ENCODE results near the gene AKR7A2.
A peak's percentile ranks its signal among the peaks of the same experiment; 100 is the strongest.
"Not testable (repeated sequence)": the region's sequence is repeated elsewhere in the genome, so short reads cannot be mapped to it uniquely, and the experiment has no call there.

AKR7A2 gene

GRCh38 chr1:19324665-19324990 is 12.7 kb upstream of the AKR7A2 start:
- no peak for DNase-seq

- no peak for DNase-seq
Measured at GRCh38 chr1:19323987-19324664, 12.2 kb upstream of the AKR7A2 start.

GRCh38 chr1:19322481-19322880 is 10.5 kb upstream of the AKR7A2 start:
- DNase-seq, result no peak

GRCh38 chr1:19321071-19321470 is 9.1 kb upstream of the AKR7A2 start:
- DNase-seq, result no peak

- no peak for DNase-seq
Measured at GRCh38 chr1:19319196-19319595, 7.3 kb upstream of the AKR7A2 start.

- DNase-seq, result no peak
Measured at GRCh38 chr1:19317126-19317910, 5.4 kb upstream of the AKR7A2 start.

GRCh38 chr1:19315378-19316198 is 3.6 kb upstream of the AKR7A2 start:
- no peak for DNase-seq

GRCh38 chr1:19313961-19314882 is 2.3 kb upstream of the AKR7A2 start:
- DNase-seq, result no peak

GRCh38 chr1:19313636-19313959 is 1.7 kb upstream of the AKR7A2 start:
- DNase-seq, result no peak

- DNase-seq, result no peak
Measured at GRCh38 chr1:19312782-19313635, 1.1 kb upstream of the AKR7A2 start.

GRCh38 chr1:19311503-19311930 is 427 bp downstream of the AKR7A2 start:
- DNase-seq, result no peak

GRCh38 chr1:19310720-19311502 is 1.0 kb downstream of the AKR7A2 start:
- DNase-seq, result no peak

GRCh38 chr1:19310061-19310460 is 1.9 kb downstream of the AKR7A2 start:
- DNase-seq, result no peak

GRCh38 chr1:19309123-19309813 is 2.7 kb downstream of the AKR7A2 start:
- DNase-seq, result peak; percentile 18

GRCh38 chr1:19308509-19308907 is 3.4 kb downstream of the AKR7A2 start:
- no peak for DNase-seq

- no peak for DNase-seq
Measured at GRCh38 chr1:19307794-19308508, 4.0 kb downstream of the AKR7A2 start.

GRCh38 chr1:19306941-19307340 is 5.0 kb downstream of the AKR7A2 start:
- no peak for DNase-seq

GRCh38 chr1:19305880-19306279 is 6.1 kb downstream of the AKR7A2 start:
- no peak for DNase-seq

GRCh38 chr1:19304081-19304480 is 7.9 kb downstream of the AKR7A2 start:
- DNase-seq, result not testable (repeated sequence)

- no peak for DNase-seq
Measured at GRCh38 chr1:19300211-19300610, 11.7 kb downstream of the AKR7A2 start.

Data from amniotic stem cell (primary cell).